GM13976 (cell line): ENCODE measurements around the gene PKNOX1.
A peak's percentile ranks its signal among the peaks of the same experiment; 100 is the strongest.
"Not testable (repeated sequence)": the region's sequence is repeated elsewhere in the genome, so short reads cannot be mapped to it uniquely, and the experiment has no call there.

Experiments used
- DNase-seq: peaks from one replicate; pipeline ENCODE4 v3.0.0; 2012; ENCODE audit warnings: low spot score
- in situ Hi-C: fragments of 300-500 bp; cut with MboI; formaldehyde crosslinking; loops from one replicate; pipeline ENCODE4 v1.12.0; 2022; ENCODE audit warnings: low sequenced_read_pairs, mixed read lengths, inconsistent platforms; ENCODE audit not compliant: unreplicated experiment
- TF ChIP-seq, protein P1 (sequence below): IDR thresholded peaks from 2 replicates; pipeline ENCODE4 v1.5.1; 2012; ENCODE audit warnings: borderline replicate concordance, mild to moderate bottlenecking; ENCODE audit not compliant: insufficient read depth; ENCODE audit errors: extremely low read depth, missing control alignments, control extremely low read depth

Gene PKNOX1

DNA sequence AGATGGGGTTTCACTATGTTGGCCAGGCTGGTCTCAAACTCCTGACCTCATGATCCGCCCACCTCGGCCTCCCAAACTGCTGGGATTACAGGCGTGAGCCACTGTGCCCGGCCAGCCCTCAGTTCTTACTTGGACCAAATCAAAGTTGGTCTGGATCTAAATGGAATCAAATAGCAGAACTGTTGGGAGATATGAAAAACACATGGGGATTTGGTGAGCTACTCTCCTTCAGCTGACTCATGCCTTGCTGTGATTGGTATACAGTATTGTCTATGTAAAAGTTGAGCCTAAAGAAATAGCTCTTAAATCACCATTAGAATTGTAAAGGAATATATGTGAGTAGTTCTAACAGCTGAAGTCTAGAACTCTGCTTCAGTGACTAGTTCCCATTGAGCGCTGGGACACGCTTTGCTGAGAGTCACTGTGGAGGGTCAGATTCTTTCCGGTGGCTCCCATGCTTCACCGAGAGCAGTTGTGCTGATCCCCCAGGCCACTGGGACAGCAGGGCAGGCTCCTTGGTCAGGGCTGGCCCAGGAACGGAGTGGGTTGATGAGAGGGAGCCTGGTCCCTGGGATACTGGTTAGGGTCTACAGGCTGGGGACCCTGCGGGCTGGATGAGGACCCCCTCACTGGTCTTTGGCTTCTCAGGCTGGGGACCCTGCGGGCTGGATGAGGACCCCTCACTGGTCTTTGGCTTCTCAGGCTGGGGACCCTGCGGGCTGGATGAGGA, 14.0 kb downstream of the PKNOX1 start:
- in situ Hi-C loops, result no loop called here
- DNase-seq, result no peak
- TF ChIP-seq, protein P1, sequence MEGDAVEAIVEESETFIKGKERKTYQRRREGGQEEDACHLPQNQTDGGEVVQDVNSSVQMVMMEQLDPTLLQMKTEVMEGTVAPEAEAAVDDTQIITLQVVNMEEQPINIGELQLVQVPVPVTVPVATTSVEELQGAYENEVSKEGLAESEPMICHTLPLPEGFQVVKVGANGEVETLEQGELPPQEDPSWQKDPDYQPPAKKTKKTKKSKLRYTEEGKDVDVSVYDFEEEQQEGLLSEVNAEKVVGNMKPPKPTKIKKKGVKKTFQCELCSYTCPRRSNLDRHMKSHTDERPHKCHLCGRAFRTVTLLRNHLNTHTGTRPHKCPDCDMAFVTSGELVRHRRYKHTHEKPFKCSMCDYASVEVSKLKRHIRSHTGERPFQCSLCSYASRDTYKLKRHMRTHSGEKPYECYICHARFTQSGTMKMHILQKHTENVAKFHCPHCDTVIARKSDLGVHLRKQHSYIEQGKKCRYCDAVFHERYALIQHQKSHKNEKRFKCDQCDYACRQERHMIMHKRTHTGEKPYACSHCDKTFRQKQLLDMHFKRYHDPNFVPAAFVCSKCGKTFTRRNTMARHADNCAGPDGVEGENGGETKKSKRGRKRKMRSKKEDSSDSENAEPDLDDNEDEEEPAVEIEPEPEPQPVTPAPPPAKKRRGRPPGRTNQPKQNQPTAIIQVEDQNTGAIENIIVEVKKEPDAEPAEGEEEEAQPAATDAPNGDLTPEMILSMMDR, result no peak

GRCh38 chr21:42989370-42989769, 15.0 kb downstream of the PKNOX1 start:
- DNase-seq, in situ Hi-C loops: not testable (repeated sequence)

GRCh38 chr21:42989816-42990650, 15.7 kb downstream of the PKNOX1 start:
- no peak for DNase-seq
- in situ Hi-C loops, result no loop called here
- TF ChIP-seq, protein P1, result no peak

- DNase-seq, result peak; percentile 28
- TF ChIP-seq, protein P1, result no peak
- in situ Hi-C loops, result no loop called here
Observed at GRCh38 chr21:42991992-42992740, 17.8 kb downstream of the PKNOX1 start.

GRCh38 chr21:42993051-42993712, 18.8 kb downstream of the PKNOX1 start:
- TF ChIP-seq, protein P1, result no peak
- in situ Hi-C loops, result no loop called here
- DNase-seq, result no peak

DNA sequence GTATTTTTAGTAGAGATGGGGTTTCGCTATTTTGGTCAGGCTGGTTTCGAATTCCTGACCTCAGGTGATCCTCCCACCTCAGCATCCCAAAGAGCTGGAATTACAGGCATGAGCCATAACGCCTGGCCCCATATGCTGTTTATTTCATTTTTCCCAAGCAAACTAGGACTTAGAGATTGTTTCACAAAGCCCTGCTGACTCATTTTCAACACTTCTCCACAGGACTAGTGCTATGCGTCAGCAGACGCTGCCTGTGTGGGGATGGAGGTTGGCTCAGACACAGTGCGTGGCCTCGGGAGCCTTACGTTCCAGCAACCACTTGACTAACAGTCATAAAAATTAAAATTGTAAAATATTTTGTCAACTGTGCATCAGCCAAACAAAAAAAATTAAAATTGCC, 22.7 kb downstream of the PKNOX1 start:
- TF ChIP-seq, protein P1, result no peak
- DNase-seq, result no peak
- in situ Hi-C loops, result no loop called here

- in situ Hi-C loops, result not testable (repeated sequence)
Observed at GRCh38 chr21:42997983-42998382, 23.6 kb downstream of the PKNOX1 start.

DNA sequence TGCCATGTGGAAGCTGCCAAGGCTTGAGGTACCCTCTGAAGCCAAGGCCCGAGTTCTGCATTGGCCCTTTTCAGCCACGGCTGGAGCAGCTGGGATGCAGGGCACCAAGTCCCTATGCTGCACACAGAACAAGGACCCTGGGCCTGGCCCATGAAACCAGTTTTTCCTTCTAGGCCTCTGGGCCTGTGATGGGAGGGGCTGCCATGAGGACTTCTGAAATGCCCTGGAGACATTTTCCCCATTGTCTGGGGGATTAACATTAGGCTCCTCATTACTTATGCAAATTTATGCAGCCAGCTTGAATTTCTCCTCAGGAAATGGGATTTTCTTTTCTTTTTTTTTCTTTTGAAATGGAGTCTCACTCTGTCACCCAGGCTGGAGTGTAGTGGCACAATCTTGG, 24.8 kb downstream of the PKNOX1 start:
- DNase-seq, in situ Hi-C loops: not testable (repeated sequence)

More at GRCh38 chr21:42997983-42998382, 23.6 kb downstream of the PKNOX1 start:
- DNase-seq, result not testable (repeated sequence)

DNA sequence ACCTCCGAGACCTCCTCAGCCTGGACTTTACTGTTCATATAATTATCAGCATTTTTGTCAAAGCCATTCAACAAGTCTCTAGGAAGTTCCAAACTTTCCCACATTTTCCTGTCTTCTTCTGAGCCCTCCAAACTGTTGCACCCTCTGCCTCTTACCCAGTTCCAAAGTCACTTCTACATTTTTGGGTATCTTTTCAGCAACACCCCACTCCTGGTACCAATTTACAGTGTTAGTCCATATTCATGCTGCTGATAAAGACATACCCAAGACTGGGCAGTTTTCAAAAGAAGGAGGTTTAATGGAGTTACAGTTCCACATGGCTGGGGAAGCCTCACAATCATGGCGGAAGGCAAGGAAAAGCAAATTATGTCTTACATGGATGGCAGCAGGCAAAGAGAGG, 25.7 kb downstream of the PKNOX1 start:
- in situ Hi-C loops, DNase-seq: not testable (repeated sequence)
